HL-60 (cell line): ENCODE data around the gene PIK3CD.

Source experiments
- DNase-seq, 2 experiments: peaks; one replicate each; pipeline ENCODE4 v3.0.0-alpha.2; 2010 to 2020; ENCODE audit warnings: low read depth in 1 of 2, low spot score in 1 of 2
- H3K27ac ChIP-seq: fragments of 250-450 bp; sonication (Bioruptor Pico); replicated peaks from 2 replicates; pipeline ENCODE4 v1.5.1; 2020; ENCODE audit warnings: mild to moderate bottlenecking, moderate library complexity
- H3K27me3 ChIP-seq: fragments of 250-450 bp; sonication (Bioruptor Pico); 2 replicates; pipeline ENCODE4 v1.5.1; 2021; ENCODE audit warnings: mild to moderate bottlenecking, moderate library complexity; ENCODE audit not compliant: insufficient read depth, poor library complexity, severe bottlenecking
- H3K4me3 ChIP-seq: replicated peaks from 2 replicates; pipeline ENCODE4 v1.5.1; 2011; ENCODE audit warnings: mild to moderate bottlenecking, control low read depth, low read length; ENCODE audit not compliant: insufficient read depth
- GABPA ChIP-seq: IDR thresholded peaks from 2 replicates; pipeline ENCODE4 v1.6.1; 2012; ENCODE audit warnings: low read depth
- POLR2AphosphoS5 ChIP-seq: IDR thresholded peaks from 2 replicates; pipeline ENCODE4 v1.6.1; 2012; ENCODE audit warnings: low read depth
- SPI1 ChIP-seq: IDR thresholded peaks from 2 replicates; pipeline ENCODE4 v1.6.1; 2012; ENCODE audit warnings: low read depth, mild to moderate bottlenecking, borderline replicate concordance
- TF ChIP-seq, protein P1 (sequence below): IDR thresholded peaks from one replicate; pipeline ENCODE4 v1.5.1; 2011; ENCODE audit warnings: low read length, control low read depth, inconsistent platforms; ENCODE audit not compliant: insufficient read depth
- TF ChIP-seq, protein P2 (sequence below): IDR thresholded peaks from 2 replicates; pipeline ENCODE4 v1.6.1; 2012; ENCODE audit warnings: low read depth; ENCODE audit not compliant: insufficient replicate concordance

The PIK3CD gene

DNA sequence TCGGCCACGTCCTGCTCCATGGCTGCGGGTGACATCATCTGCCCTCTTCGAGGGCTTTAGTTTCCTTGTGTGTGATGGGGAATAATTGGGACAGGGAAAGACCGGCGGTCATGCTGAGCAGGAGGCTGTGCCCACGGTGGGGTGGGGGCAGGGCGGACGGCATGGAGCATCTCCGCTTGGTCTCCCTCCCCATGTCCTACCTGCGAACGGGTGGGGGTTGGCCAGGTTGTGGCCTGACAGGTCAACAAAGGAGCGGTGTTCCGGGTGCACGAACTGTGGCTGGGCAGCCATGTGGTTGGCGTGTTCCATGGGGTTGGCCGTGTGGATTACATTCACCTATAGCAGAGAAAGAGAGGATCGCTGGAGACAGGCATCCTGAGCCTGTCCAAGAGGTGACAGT lies 80.0 kb downstream of the PIK3CD start:
- Histone ChIP-seq H3K27ac (no peak overlapping the region), H3K4me3 (no peak overlapping the region), H3K27me3 (no peaks in the 10 kb centered on the region)
- DNase-seq, result no peak
- TF ChIP-seq, protein P1, sequence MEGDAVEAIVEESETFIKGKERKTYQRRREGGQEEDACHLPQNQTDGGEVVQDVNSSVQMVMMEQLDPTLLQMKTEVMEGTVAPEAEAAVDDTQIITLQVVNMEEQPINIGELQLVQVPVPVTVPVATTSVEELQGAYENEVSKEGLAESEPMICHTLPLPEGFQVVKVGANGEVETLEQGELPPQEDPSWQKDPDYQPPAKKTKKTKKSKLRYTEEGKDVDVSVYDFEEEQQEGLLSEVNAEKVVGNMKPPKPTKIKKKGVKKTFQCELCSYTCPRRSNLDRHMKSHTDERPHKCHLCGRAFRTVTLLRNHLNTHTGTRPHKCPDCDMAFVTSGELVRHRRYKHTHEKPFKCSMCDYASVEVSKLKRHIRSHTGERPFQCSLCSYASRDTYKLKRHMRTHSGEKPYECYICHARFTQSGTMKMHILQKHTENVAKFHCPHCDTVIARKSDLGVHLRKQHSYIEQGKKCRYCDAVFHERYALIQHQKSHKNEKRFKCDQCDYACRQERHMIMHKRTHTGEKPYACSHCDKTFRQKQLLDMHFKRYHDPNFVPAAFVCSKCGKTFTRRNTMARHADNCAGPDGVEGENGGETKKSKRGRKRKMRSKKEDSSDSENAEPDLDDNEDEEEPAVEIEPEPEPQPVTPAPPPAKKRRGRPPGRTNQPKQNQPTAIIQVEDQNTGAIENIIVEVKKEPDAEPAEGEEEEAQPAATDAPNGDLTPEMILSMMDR, result no peak
- TF ChIP-seq GABPA (no peak), POLR2AphosphoS5 (no peak), SPI1 (no peak)
- TF ChIP-seq, protein P2, sequence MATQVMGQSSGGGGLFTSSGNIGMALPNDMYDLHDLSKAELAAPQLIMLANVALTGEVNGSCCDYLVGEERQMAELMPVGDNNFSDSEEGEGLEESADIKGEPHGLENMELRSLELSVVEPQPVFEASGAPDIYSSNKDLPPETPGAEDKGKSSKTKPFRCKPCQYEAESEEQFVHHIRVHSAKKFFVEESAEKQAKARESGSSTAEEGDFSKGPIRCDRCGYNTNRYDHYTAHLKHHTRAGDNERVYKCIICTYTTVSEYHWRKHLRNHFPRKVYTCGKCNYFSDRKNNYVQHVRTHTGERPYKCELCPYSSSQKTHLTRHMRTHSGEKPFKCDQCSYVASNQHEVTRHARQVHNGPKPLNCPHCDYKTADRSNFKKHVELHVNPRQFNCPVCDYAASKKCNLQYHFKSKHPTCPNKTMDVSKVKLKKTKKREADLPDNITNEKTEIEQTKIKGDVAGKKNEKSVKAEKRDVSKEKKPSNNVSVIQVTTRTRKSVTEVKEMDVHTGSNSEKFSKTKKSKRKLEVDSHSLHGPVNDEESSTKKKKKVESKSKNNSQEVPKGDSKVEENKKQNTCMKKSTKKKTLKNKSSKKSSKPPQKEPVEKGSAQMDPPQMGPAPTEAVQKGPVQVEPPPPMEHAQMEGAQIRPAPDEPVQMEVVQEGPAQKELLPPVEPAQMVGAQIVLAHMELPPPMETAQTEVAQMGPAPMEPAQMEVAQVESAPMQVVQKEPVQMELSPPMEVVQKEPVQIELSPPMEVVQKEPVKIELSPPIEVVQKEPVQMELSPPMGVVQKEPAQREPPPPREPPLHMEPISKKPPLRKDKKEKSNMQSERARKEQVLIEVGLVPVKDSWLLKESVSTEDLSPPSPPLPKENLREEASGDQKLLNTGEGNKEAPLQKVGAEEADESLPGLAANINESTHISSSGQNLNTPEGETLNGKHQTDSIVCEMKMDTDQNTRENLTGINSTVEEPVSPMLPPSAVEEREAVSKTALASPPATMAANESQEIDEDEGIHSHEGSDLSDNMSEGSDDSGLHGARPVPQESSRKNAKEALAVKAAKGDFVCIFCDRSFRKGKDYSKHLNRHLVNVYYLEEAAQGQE, result no peak

DNA sequence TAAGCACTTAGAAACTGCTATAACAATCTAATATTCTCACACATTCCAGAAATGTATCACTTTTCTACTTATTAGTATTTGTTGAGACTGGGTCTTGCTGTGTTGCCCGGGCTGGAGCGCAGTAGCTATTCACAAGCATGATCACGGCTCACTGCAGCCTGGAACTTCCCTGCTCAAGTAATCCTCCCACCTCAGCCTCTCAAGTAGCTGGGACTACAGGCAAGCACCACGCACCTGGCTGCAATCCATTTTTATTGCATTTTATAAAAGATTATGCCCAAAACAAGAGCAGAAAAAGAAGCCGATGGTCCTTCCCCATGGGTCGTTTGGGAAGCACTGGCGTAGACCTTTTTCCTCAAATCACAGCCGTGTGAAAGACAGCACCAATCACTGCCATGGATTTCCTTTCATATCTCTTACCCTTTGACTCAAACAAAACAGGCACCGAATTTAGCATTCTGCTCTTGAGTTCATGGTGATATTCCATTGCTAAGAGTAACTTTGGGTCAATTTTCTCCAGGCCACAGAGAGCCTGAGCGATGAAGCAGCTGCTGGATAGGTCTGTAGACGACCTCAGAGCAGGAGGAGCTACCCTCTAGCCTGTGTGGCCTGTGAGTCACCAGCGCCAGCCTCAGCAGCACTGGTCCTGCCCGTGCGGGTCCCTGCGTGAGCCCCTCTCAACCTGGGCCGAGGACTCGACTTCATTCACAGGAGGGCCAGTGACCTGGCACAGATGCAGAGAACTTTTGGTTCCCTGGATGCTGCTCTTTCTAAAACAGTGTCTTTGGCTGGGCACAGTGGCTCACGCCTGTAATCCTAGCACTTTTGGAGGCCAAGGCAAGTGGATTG lies 80.8 kb downstream of the PIK3CD start:
- TF ChIP-seq SPI1, result no peak
- TF ChIP-seq GABPA, result no peak
- TF ChIP-seq, protein P2, result no peak
- no peak for TF ChIP-seq POLR2AphosphoS5
- TF ChIP-seq, protein P1, result no peak
- no peak overlapping the region for H3K4me3 ChIP-seq
- no peaks in the 10 kb centered on the region for H3K27me3 ChIP-seq
- no peak for DNase-seq
- no peak overlapping the region for H3K27ac ChIP-seq

DNA sequence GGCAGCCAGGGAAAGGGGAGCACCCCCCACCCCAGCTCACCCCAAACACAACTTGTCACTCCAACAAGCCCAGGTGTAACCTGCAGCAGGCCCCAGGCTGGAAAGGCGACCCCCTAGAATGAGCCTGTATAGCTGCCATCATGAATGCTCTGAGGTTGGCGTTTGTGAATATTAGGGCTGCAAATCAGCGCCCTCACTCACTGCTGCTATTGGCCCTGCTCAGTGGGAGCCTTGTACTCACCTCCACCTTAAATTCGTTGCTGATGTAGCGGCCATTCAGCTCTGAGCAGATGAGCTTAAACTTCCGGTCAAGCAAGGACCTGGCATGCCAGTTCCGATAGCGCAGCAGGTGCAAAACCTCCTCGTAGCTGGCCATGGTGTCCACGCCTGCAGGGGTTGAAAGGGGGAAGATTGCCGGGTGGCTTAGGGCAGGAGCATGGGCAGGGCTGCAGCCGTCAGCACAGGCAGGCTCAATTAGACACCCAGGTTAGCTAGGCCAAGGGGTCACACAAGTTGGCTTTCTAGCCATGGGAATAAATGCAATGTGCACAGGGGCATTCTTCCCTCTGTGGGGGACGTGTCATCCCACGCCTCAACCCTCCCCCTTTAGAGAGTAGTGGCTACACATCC lies 81.7 kb downstream of the PIK3CD start:
- Histone ChIP-seq H3K27me3 (no peaks in the 10 kb centered on the region), H3K4me3 (no peak overlapping the region), H3K27ac (no peak overlapping the region)
- TF ChIP-seq POLR2AphosphoS5 (no peak; the same call in 1 of the 2 replicates), GABPA (no peak)
- TF ChIP-seq, protein P2, result no peak
- TF ChIP-seq, protein P1, result no peak
- no peak for DNase-seq
